Lung (tissue), 12 donors: ENCODE results near the gene PTBP3. TPM values are rescaled to one million over a fixed set of nuclear protein-coding genes. Genes with fewer than 3 reads are reported as not detected.

Experiments
- ATAC-seq: fragments of 200-7000 bp; cut with Tn5 transposase; one replicate; pipeline ENCODE4 v1.9.1; 2020; ENCODE audit warnings: moderate number of reproducible peaks; ENCODE audit not compliant: insufficient read depth, low FRiP score
- DNase-seq, 3 donors: peaks; one replicate each; pipeline ENCODE4 v3.0.0-alpha.2; 2013 to 2017
- H3K27ac ChIP-seq, 2 donors: one replicate each; pipeline ENCODE4 v1.5.1; 2013; ENCODE audit warnings: mild to moderate bottlenecking in 2 of 2, moderate library complexity in 2 of 2, control low read depth in 1 of 2, inconsistent platforms in 1 of 2, low read depth in 1 of 2, low read length in 1 of 2
- H3K27me3 ChIP-seq, 3 donors: one replicate each; pipeline ENCODE4 v1.5.1; 2013; ENCODE audit warnings: low read length in 2 of 3; ENCODE audit not compliant: control insufficient read depth in 3 of 3, insufficient read depth in 3 of 3
- H3K36me3 ChIP-seq, 4 donors: one replicate each; pipeline ENCODE4 v1.5.1; 2013; ENCODE audit warnings: low read length in 4 of 4, mild to moderate bottlenecking in 1 of 4, moderate library complexity in 1 of 4; ENCODE audit not compliant: control insufficient read depth in 4 of 4, insufficient read depth in 4 of 4
- H3K4me1 ChIP-seq, 5 donors: one replicate each; pipeline ENCODE4 v1.5.1; 2013; ENCODE audit warnings: low read length in 5 of 5, mild to moderate bottlenecking in 2 of 5, moderate library complexity in 1 of 5; ENCODE audit not compliant: control insufficient read depth in 5 of 5, insufficient read depth in 5 of 5
- H3K4me3 ChIP-seq: one replicate; pipeline ENCODE4 v1.5.1; 2013; ENCODE audit warnings: mild to moderate bottlenecking, control low read depth, moderate library complexity
- H3K9ac ChIP-seq, 2 donors: one replicate each; pipeline ENCODE4 v1.5.1; 2013; ENCODE audit warnings: low read length in 2 of 2, control low read depth in 1 of 2; ENCODE audit not compliant: insufficient read depth in 1 of 2
- H3K9me3 ChIP-seq, 4 donors: one replicate each; pipeline ENCODE4 v1.5.1; 2013; ENCODE audit warnings: low read length in 3 of 4, mild to moderate bottlenecking in 1 of 4, moderate library complexity in 1 of 4; ENCODE audit not compliant: control insufficient read depth in 4 of 4, insufficient read depth in 3 of 4
- WGBS, 2 donors: extraction: QIAGEN DNeasy Blood & Tissue Kit; methylation state at CpG; one replicate each; pipeline ENCODE4 v1.1.7; 2013; 5-methylcytosine and 5-hydroxymethylcytosine counted together
- polyA plus RNA-seq, 2 donors: library from polyadenylated mRNA; stranded (reverse); fragments of 200-250 nt; gene quantifications; one replicate each; pipeline ENCODE4 v1.2.1, GENCODE V29; 2013
- total RNA-seq, 2 donors: library from RNA; depleted of rRNA in 1 of 2; stranded (reverse); fragments of >200 nt in 1 of 2; gene quantifications; one replicate each; pipeline ENCODE4 v1.2.1, GENCODE V29; 2014 to 2021
- TF ChIP-seq, protein P1 (sequence below): IDR thresholded peaks from 2 replicates; pipeline ENCODE4 v1.5.1; 2012; ENCODE audit warnings: mild to moderate bottlenecking; ENCODE audit errors: control extremely low read depth, extremely low read depth
- donor health status: control.
- donor health status: control.
- donor health status: Bipolar disorder and iron deficiency.
- donor health status: healthy.
- donor health status: DM: yes; HTN: yes; CAD: no.

The PTBP3 gene
- total and polyA plus RNA-seq, 4 donors: 12.4 to 75.1 (median 46.8) TPM

DNA sequence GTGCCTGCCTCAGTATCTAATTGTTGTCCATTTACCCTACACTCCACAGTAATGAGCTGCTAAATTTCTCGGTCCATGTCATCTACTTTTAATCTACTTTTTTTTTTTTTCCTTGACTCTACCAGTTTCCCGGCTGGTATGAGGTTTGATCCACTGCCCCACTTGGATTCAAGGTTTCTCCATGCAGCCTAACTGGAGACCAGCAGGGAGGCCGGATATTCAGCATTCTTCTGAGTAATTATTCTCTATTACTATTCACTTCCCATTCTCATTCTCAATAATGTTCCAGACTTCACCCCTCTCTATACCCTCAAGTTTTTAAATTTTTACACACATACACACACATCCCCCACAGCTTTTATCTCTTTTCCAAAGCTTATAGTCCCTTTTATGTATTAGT, 107.3 kb downstream of the PTBP3 start:
- ATAC-seq (no peak), DNase-seq (no peak)
- Histone ChIP-seq H3K9me3 (no peaks in the 10 kb centered on the region), H3K9ac (no peak overlapping the region), H3K27me3 (no peaks in the 10 kb centered on the region), H3K4me1 (no peaks in the 10 kb centered on the region), H3K36me3 (peaks cover 8 to 29% (median 16%) of the 10 kb centered on the region in 4 donors), H3K4me3 (no peak overlapping the region), H3K27ac (no peak overlapping the region)
- TF ChIP-seq, protein P1, sequence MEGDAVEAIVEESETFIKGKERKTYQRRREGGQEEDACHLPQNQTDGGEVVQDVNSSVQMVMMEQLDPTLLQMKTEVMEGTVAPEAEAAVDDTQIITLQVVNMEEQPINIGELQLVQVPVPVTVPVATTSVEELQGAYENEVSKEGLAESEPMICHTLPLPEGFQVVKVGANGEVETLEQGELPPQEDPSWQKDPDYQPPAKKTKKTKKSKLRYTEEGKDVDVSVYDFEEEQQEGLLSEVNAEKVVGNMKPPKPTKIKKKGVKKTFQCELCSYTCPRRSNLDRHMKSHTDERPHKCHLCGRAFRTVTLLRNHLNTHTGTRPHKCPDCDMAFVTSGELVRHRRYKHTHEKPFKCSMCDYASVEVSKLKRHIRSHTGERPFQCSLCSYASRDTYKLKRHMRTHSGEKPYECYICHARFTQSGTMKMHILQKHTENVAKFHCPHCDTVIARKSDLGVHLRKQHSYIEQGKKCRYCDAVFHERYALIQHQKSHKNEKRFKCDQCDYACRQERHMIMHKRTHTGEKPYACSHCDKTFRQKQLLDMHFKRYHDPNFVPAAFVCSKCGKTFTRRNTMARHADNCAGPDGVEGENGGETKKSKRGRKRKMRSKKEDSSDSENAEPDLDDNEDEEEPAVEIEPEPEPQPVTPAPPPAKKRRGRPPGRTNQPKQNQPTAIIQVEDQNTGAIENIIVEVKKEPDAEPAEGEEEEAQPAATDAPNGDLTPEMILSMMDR: no peak
- 94 to 96% methylated on average over 3 of the region's 3 CpGs for whole genome bisulfite sequencing, 2 donors

- TF ChIP-seq, protein P1: no peak
- H3K36me3 ChIP-seq: peaks cover 10 to 29% (median 16%) of the 10 kb centered on the region in 4 donors
- no peak overlapping the region for H3K27ac ChIP-seq
- H3K27me3 ChIP-seq: no peaks in the 10 kb centered on the region
- H3K9ac ChIP-seq: no peak overlapping the region
- no peaks in the 10 kb centered on the region for H3K9me3 ChIP-seq
- DNase-seq (no peak), ATAC-seq (no peak)
- H3K4me1 ChIP-seq: no peaks in the 10 kb centered on the region
- H3K4me3 ChIP-seq: no peak overlapping the region
- 83% methylated on average over 4 of the region's 4 CpGs for WGBS, 2 donors
Observed at GRCh38 chr9:112224401-112225289, 108.8 kb downstream of the PTBP3 start.

DNA sequence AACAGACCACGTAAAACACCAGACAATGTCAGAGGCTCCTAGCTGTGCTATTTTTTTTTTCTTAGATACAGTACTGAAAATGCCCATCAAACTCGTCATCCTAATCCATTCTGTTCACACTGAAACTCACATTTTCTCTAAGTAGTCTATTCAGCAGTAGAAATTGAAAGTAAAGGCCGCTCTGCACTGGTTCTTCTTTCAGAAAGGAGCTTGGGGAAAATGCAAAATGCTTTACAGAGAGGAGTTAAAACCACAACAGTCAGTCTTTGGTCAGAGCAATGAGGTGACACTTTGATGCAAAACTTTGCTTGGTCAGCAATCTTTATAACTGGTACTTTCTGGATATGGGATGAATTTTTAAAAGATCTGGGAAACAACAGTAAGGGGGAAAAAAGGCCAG, 114.5 kb downstream of the PTBP3 start:
- 80 to 92% methylated on average over 3 of the region's 3 CpGs for WGBS, 2 donors
- Histone ChIP-seq H3K4me3 (no peak overlapping the region), H3K4me1 (peaks cover 0 to 5% (median 0%) of the 10 kb centered on the region in 5 donors), H3K9ac (no peak overlapping the region), H3K9me3 (no peaks in the 10 kb centered on the region), H3K27ac (no peak overlapping the region), H3K27me3 (no peaks in the 10 kb centered on the region), H3K36me3 (peaks cover 3 to 6% (median 5%) of the 10 kb centered on the region in 4 donors)
- ATAC-seq (no peak), DNase-seq (peak in 1 of 3 donors; percentile 36)
- TF ChIP-seq, protein P1: no peak
